ENCODE measurements around the gene SULT1C4.

Gene SULT1C4

DNA sequence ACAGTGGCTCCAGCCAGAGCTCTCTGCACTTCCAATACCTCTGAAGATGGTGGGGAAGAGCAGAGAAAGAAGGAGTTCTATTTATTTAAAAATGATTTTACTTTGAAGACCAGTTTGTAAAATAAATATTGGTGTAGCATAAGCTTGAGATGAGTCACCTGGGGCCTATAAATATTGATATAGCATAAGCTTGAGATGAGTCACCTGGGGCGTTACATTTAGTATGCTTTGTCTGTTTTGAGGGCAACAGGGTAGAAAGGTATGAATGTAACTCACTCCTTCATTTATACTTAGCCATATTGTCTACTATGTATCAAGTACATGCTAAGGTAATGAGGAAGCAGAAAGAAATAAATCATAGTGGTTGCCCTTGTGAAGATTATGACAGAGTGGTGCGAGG is 7.7 kb upstream of the SULT1C4 start:
- no peak for DNase-seq (ENCODE audit: low read depth, low spot score)

DNA sequence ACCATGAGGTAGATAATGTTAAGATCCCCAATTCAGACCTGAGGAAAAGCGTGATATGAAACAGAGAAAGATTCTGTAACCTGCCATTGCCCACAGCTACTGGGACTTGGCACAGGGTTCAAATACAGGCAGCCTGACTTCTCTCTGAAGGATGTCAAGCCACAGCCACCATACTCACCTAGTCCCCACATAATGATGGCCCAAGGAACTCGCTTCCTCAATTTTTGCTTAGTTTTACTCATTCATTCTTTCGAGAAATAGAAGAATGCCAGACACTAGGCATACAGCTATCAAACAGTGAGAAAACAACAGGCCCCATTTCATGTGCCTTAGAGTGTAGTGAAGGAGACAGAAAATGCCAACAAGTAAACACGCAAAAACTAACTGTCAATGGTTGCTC is 980 bp upstream of the SULT1C4 start:
- no peak for DNase-seq (ENCODE audit: low read depth, low spot score)

DNA sequence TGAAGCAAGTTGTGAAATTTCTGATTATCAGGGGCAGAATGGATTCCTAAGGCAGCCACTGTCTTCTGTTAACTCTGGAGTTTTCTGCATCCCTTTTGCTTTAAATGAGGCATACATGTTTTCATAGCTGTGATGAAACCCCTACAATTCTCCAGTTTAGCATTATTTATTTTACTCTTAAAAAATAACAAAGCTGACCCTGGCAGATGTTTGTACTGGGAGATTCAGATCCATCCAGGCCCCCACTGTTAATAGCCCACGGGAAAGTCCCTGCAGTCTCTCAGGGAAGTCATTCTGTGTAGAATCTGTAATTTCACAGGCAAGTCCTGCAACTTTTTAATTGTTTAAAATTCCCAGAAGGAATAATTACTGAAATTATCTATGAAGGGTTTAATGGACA is 353 bp upstream of the SULT1C4 start:
- no peak for DNase-seq (ENCODE audit: low read depth, low spot score)

DNA sequence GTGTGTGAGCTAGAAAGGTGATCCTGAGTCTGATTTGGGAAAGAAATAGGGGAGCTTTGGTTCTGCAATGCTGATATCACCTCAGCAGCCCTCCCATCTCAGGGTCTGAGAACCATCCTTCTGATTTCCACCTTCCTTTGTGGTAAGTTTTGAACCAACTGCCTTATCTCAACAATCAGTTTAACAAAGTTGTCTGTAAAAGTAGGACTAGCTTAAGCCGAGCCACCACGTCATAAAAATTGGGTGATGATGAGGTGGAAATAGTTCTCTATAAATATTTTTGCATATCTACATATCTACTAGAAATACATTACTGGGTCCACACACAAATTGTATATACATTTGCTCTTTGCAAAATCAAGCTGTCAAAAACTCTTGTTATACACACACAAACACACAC is 1.1 kb downstream of the SULT1C4 start:
- no peak for DNase-seq (ENCODE audit: low read depth, low spot score)

DNA sequence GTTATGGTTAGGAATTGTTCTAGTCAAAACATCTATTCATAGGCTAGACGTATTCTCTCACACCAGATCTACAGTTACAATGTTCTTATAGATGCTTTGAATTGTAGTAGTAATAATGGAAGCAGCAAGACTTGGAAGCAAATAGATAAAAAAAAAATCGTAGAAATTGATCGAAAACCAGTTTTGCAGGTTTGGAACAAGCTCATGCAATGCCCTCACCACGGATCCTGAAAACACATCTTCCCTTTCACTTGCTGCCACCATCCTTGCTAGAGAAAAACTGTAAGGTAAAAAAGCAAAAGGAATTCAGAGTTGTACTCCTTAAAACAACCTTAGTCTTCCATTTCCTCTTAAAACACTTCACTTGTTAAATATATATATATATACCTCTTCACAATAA is 4.4 kb downstream of the SULT1C4 start:
- DNase-seq (ENCODE audit: low read depth, low spot score) = no peak

DNA sequence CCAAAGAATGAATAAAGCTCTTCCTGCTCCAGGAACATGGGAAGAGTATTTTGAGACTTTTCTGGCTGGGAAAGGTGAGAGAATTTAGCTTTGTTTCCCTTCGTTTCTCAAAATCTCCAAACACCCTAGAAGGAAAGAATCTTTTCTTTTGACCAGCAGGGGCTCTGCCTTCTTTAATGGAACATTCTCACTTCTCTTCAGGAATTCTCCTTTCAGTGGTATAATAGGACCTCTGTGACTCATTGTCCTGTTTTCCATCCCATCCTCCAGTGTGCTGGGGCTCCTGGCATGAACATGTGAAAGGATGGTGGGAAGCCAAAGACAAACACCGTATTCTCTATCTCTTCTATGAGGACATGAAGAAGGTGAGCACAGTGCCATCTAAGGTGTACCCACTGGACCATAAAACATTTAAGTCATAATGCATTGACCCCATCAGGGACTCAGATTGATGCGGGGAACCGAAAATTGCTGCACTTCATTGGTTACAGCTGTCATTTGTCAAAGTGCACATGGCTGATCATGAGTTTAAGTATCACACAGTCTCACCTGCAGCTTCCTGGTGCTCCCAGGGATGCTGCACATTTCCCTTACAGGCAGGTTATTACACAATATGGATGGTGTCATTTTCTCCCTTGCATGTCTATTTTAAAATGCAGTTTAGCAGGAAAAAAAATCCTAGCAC is 5.5 kb downstream of the SULT1C4 start:
- no peak for DNase-seq (ENCODE audit: low read depth, low spot score)

DNA sequence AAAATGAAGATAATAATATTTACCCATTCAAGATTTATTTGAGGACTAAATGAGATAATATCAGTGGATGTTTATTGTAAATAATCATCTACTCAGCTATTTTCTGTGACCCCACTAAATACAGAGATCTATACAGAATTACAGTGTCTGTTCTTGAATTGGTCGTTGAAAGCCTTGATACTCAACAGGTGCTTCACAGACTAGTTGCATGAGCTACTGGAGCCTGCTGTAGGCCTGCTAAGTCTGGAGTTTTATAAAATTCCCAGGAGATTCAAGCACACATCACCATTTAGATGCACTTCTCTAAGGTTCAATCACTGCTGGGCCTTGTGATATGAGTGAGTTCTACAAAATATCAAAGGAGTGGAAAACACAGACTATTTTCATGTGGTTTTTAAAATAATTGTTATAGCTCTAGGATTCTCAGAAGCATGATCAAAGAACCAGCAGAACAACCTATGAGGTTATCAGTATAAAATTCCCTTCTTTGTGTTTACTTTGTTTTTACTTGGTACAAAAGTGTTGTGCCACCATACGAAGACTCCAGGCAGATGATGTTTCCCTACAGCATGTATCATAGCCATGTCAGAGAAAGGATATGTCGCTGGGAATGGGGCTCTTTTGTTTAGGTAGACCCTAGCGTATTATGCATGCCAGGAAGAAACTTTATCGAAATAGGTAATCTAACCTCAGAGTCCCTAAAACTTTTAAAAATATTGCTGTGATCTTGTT is 7.1 kb downstream of the SULT1C4 start:
- DNase-seq (ENCODE audit: low read depth, low spot score) = no peak

DNA sequence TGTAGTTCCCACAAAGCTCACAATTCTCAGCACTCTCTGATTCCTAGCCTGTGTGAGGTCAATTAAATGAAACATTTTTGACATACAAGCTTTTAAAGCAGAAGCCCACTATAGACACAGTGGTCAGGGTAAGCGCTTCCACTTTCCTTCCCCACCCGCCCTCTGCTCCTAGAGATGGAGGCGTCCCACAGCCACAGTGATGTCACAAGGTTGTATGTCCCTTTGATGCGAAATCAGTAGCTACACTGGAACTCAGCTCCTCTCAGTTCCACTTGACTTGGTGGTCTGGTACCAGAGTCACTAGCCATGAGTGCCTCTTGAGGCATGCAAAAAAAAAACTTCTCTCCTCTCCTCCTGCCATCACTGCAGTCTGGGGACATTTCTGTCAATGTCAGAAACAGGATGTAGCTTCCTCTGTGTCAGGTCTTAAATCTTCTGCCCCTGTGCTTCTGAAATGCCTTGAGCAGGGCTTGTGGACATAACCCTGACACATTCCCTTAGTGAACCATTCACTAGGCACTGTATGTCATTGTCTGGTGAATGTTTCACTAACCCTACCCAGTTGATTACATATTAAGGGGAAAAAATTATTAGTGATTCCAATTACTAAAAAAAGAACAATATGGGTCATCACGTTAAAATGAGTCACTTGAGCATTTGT is 7.8 kb downstream of the SULT1C4 start:
- no peak for DNase-seq (ENCODE audit: low read depth, low spot score)

DNA sequence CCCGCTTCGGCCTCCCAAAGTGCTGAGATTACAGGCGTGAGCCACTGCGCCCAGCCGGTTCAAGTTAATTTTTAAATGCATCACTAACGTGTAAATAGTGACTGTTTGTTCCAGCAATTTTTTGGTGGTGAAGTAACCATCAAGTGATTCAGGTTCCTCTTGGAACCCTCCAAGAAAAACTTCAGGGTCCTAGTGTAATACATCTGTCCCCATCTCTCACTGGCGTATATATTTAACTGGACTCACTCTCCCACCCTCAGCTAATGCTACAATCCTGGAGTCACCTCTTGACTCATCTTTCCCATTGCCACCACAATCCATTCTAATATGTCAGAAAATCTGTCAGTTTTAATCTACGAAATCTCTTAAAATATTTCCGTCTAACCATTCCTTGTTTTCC is 10.3 kb downstream of the SULT1C4 start:
- no peak for DNase-seq (ENCODE audit: low read depth, low spot score)

DNA sequence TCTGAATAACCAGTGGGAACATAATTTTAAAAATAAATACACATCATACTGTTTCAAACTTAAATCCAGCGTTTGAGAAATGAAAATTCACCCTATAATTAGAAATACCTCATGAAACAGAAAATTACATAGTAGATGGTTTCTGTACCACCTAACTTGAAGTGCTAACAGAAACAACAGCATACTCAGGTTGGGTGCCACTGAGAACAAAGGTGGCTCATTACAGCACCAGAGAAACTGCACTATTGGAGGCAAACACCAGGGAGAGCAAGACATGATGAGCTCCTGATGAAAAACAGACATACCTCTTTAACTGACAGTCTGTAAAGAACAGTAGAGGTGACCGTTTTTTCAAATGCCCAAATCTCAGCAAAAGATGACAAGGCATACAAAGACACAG is 12.6 kb downstream of the SULT1C4 start:
- DNase-seq (ENCODE audit: low read depth, low spot score) = no peak

DNA sequence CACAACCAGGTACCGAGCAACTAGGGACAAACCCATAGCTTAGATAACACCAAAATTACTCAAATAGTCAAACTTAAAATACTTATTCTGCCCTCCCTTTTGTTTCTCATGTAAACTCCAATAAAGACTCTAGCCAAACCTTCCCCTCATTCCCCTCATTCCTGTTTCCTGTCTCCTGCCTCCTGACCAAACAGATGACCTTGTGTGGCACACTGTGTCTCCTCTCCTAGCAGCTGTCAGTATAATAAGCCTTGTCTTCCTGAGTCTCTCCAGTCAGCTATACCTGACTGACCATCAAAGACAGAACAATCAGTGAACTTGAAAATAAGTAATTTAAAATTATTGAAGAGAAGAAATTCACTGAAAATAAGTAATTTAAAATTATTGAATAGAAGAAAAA is 14.3 kb downstream of the SULT1C4 start:
- no peak for DNase-seq (ENCODE audit: low read depth, low spot score)

DNA sequence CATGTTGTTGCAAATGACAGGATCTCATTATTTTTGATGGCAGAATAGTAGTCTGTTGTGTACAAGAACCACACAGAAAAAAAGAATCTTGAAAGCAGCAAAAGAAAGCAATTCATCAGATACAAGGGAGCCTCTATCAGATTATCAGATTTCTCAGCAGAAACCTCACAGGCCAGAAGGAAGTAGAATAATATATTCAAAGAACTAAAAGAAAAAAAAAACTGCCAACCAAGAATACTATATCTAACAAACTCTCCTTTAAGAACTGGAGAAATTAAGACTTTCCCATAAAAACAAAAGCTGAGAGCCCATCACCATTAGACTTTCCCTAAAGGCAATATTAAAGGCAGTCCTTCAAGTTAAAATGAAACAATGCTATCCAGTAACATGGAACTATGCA is 15.4 kb downstream of the SULT1C4 start:
- no peak for DNase-seq (ENCODE audit: low read depth, low spot score)

DNA sequence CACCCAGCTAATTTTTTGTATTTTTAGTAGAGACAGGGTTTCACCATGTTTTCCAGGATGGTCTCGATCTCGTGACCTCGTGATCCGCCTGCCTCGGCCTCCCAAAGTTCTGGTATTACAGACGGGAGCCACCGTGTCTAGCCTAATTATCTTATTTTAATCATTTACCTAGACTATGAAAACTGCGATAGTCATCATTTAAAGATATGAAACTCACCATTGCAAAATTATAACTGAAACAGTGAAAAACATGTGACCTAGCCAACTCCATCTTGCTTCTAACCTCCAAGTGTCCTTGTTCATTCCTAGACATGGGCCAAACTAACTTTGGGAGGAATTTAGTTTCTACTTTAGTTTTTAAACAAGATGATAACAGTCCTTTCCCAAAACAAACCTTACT is 17.4 kb downstream of the SULT1C4 start:
- no peak for DNase-seq (ENCODE audit: low read depth, low spot score)

DNA sequence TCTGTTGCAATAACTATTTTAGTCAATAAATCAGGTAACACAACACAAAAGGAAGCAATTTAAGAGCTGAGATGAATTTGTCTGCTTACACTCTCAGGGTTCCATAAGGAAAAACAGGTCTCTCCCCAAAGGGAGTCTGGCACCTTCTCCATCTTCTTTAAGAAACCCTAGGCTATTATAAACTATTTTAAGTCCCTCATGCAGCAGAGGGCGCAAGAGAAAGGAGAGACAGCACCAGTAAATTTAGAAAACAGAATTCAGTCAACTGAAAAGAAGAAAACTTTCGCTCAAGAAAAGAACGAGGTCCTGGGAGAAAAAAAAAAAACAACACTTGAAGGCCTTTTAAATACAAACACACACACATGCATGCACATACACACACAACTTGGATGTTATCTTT is 19.1 kb downstream of the SULT1C4 start:
- DNase-seq (ENCODE audit: low read depth, low spot score) = no peak

DNA sequence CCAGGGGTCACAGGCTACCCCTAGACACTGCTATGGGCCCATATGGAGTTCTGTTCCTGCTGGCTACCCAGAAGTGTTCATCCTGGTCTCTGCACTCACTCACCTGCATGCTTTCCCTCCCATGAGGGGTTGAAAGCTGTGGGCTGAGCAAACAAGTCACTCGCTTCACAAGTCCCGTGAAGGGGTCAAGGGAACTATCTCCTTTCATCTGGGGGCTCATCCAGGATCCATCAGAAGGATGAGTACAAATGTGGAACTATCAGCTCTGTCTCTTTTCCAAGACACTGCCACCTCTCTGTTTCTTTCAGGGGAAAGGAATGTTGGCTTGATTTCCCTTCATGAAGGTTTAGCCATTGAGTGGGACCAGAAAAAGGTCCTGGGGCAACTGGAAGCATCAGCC is 21.7 kb downstream of the SULT1C4 start:
- no peak for DNase-seq (ENCODE audit: low read depth, low spot score)

DNA sequence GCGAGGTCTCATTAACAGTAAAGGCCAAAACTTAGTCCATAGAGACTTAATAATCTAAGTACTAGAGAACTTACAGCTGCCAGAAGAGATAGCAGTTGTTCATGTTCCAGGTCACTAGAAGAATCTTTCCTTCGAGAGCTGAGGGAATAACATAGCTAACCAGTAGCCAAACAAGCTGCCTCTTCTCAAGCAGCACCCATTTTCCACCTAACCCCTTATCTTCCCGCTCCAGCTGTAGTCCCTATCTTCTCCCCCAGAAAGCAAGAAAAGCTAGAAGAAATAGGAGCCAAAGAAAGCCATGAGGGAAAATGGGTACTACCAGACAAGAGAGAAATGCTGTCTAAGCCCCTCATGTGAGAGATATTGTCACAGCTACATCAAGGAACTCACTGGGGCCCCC is 24.0 kb downstream of the SULT1C4 start:
- no peak for DNase-seq (ENCODE audit: low read depth, low spot score)

DNA sequence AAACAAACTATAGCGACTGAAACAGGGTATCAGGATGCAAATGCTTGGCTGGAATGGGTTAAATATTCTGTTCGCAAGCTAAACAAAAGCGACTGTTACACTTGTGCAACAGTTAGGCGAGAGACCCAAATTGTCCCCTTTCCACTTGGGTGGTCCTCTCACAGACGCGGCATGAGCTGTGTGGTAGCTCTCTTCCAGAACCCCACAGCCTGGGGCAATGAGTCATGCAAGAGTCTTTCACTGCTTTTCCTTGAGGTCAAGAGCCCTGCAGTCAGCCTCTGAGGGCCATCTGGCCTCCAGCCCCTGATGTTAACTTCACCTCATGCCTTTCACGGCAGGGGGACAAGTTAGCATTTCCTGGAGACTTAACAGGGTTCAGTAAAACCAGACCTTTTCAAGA is 25.7 kb downstream of the SULT1C4 start:
- no peak for DNase-seq (ENCODE audit: low read depth, low spot score)

DNA sequence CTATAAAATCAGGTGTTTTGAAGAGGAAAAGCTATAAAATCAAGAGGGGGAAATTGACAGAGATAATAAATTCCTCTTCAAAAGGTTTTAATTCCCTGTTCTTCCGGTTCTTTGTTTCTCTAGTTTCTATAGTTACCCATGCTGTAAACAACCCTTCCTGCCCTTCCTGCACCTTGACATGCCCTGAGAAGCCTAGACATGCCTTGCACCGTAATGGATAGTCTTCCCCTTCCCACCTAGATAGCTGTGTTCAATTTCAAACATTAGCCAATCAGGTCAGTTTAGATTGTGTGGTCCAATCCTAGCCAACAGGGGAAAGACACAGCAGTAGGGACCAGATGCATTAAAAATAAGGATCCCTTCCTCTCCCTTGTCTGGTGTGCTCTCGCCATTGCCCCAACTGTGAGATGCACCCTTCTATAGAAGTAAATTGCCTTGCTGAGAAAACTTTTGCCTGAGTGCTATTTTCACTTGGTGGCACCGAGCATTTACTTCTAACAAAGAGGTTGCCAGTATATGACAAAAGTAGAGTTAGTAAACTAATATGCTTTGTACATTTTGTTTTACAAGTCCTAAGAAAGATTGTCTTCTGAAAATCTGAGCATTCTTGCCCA is 27.1 kb downstream of the SULT1C4 start:
- no peak for DNase-seq (ENCODE audit: low read depth, low spot score)

DNA sequence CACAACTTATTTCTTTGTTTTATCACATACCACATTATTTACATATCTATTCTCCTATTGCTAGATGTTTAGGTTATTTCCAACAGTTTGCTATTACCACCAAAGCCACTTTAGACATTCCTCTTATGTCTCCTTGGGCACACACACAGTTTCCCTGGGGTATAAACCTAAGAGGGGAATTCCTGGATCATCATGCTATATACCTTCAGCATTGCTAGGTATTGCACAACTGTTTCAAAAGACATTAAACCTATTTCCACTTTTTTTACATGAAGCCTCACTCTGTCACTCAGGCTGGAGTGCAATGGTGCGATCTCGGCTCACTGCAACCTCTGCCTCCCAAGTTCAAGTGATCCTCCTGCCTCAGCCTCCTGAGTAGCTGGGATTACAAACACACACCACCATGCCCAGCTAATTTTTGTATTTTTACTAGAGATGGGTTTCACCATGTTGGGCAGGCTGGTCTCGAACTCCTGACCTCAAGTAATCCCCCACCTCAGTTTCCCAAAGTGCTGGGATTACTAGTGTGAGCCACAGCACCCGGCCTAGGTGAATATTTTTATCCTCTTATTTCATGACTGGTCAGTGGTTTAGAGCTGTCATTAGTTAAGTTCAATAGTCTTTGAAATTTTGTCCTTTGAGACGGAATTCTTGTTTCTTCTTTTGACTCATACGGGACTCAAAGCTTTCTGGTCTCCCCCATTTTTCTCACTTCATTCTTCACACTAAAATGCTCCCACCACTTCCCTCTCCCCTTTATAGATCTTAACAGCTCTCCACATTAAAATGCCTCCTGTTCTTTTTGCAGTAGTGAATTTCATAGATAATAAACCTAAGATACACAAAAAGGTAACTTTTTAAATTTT is 30.3 kb downstream of the SULT1C4 start:
- DNase-seq (ENCODE audit: low read depth, low spot score) = no peak

DNA sequence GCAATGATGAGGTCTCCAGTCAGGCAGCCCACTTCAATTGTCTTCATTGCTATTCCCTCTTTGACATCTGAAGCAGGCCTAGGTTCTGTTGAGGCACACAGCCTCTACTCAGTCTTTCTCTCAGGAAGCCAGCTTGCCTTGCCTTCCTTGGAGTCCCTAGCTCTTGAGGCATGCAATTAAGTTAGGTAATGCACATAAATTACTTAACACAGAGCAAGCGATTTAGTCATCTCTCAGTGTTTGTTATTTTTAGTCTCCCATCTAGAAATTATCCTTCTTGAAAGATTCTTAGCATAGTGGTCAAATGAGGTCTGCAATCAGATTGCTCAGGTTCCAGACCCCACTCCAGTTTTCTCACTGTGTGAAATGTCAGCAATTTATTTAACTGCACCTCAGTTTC is 32.0 kb downstream of the SULT1C4 start:
- DNase-seq (ENCODE audit: low read depth, low spot score) = no peak

DNA sequence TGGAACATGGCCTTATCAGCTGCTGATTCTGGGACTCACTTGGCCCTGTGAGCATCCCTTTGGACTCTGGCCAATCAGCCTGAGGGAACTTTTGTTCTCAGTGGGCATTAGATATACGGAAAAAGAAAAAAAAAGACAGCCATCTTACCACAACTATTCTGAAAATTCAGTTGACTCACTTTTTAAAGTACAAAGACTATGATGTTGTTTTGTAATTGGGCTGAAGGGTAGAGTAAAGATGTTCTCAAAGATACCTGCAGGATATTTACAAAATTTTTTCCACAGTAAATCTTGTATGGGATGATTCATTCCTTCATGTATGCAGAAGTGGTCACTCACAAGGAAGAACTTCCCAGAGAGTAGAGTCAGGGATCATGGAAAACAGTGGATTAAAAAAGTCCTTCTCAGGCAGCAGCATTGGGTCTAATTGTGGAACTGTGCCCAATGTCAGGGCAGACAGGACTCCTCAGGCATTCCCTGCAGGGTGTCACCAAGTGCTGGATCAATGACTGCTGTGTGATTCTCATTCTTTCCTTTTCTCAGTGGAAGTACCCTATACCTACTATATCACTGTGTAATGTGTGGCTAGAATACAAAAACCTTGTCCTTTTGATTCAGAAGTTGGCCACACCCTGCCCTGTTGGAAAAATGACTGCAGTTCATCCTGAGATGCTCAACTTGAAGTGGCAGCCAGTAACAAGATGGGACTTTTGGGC is 35.4 kb downstream of the SULT1C4 start:
- DNase-seq (ENCODE audit: low read depth, low spot score) = no peak
